ENCODE measurements around the gene CCDC154. TPM values are rescaled to one million over a fixed set of nuclear protein-coding genes. Genes with fewer than 3 reads are reported as not detected.

Gene CCDC154
- total and polyA plus RNA-seq, 2 experiments from 2014 or later: 0.31 TPM; not detected in 1

GRCh38 chr16:1450218-1450617, 5.9 kb upstream of the CCDC154 start:
- Histone ChIP-seq H3K27ac (ENCODE audit: low read depth) (no peak overlapping the region), H3K4me3 (no peak overlapping the region), H3K27me3 (ENCODE audit: insufficient read depth) (no peaks in the 10 kb centered on the region), H3K79me2 (replicated peaks; ENCODE audit: insufficient read depth) (no peaks in the 10 kb centered on the region), H4K20me1 (replicated peaks; ENCODE audit: insufficient read depth) (no peaks in the 10 kb centered on the region), H3K4me1 (ENCODE audit: insufficient read depth) (no peaks in the 10 kb centered on the region), H3K36me3 (ENCODE audit: insufficient read depth) (no peaks in the 10 kb centered on the region), H3K9me2 (ENCODE audit: insufficient read depth) (no peaks in the 10 kb centered on the region), H2AFZ (no peak overlapping the region), H3F3A (replicated peaks; ENCODE audit: low read depth) (no peaks in the 10 kb centered on the region), H3K4me2 (no peak overlapping the region)
- Mint-ChIP-seq H3K36me3 (ENCODE audit: low read depth) (peaks cover 12% of the 10 kb centered on the region), H3K4me3 (no peak overlapping the region), H3K27ac (peak overlapping the region; percentile 82; the same call in 1 of the 2 replicates), H3K27me3 (ENCODE audit: insufficient read depth, low read depth, poor library complexity) (peaks cover 9% of the 10 kb centered on the region), H3K4me1 (no peaks in the 10 kb centered on the region), H3K9me3 (no peaks in the 10 kb centered on the region)
- ATAC-seq: peak; percentile 73
- TF ChIP-seq CTCF (conservative IDR thresholded peaks at IDR 0.05; ENCODE audit: low read depth in 2 of 2) (peak; percentile 21 to 56; a peak in 2 of 4 replicates), EZH2 (IDR thresholded peaks at IDR 0.05; ENCODE audit: low read depth, unreplicated experiment) (no peak), REST (IDR thresholded peaks at IDR 0.05; ENCODE audit: unreplicated experiment) (no peak)
- DNase-seq (ENCODE audit: low spot score): peak; percentile 52

GRCh38 chr16:1449201-1449788, 4.9 kb upstream of the CCDC154 start:
- TF ChIP-seq ZNF462 (CRISPR knock-in tag; IDR thresholded peaks at IDR 0.05) (no peak), POLR2AphosphoS5 (IDR thresholded peaks at IDR 0.05; ENCODE audit: low read depth) (no peak), ZNF331 (CRISPR knock-in tag; IDR thresholded peaks at IDR 0.05; ENCODE audit: low read depth) (no peak)
- H2AFZ ChIP-seq: no peak overlapping the region
- no peaks in the 10 kb centered on the region for H3F3A ChIP-seq (replicated peaks; ENCODE audit: low read depth)
- no peak overlapping the region for H3K27ac ChIP-seq (ENCODE audit: low read depth)
- no peak for ATAC-seq
- H3K4me3 ChIP-seq: no peak overlapping the region
- DNase-seq (ENCODE audit: low spot score): no peak
- Mint-ChIP-seq H3K27ac (no peak overlapping the region), H3K4me3 (no peak overlapping the region), H3K9me3 (no peaks in the 10 kb centered on the region), H3K4me1 (no peaks in the 10 kb centered on the region), H3K36me3 (ENCODE audit: low read depth) (peaks cover 12% of the 10 kb centered on the region), H3K27me3 (ENCODE audit: insufficient read depth, low read depth, poor library complexity) (peaks cover 9% of the 10 kb centered on the region)
- no peaks in the 10 kb centered on the region for H3K4me1 ChIP-seq (ENCODE audit: insufficient read depth)
- no peaks in the 10 kb centered on the region for H3K9me2 ChIP-seq (ENCODE audit: insufficient read depth)
- H3K27me3 ChIP-seq (ENCODE audit: insufficient read depth): no peaks in the 10 kb centered on the region
- H4K20me1 ChIP-seq (replicated peaks; ENCODE audit: insufficient read depth): no peaks in the 10 kb centered on the region
- H3K79me2 ChIP-seq (replicated peaks; ENCODE audit: insufficient read depth): no peaks in the 10 kb centered on the region
- no peaks in the 10 kb centered on the region for H3K36me3 ChIP-seq (ENCODE audit: insufficient read depth)
- H3K4me2 ChIP-seq: no peak overlapping the region

Data from GM23338 (cell line).